Measurements from ENCODE around the gene ERVW-1.

DNA sequence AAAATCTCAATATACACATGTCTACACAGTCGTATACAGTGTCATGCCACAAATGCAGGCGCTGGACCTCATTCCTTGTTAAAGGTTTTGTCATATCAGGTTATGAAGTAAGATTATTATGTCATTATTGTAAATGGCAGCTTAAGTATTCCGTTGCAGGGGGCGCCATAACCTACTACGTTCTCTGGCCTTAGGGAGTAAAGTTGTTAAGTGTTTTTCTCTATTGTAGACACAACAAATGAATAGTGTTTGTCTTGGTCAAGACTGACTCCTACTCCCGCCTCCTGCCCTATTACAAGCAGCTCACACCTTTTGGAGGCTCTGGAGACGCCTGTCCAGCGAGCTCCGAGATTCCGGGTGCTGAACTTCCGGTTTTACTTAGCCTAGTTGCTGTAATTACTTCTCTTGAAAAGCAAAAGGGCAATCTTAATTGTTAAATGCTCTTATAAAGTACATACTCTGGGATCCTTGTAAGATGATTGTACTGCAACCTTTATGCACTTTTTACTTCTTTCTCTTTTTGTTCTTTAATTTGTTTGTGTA lies 29.5 kb downstream of the ERVW-1 start:
- TF ChIP-seq CTCF (IDR thresholded peaks at IDR 0.05) (peak; percentile 16), EZH2 (IDR thresholded peaks at IDR 0.05) (no peak)
